RWPE2 (cell line): Measurements from ENCODE around the gene RNASEH2B.

ENCODE experiments used
- ATAC-seq: fragments of 200-7000 bp; cut with Tn5 transposase; 3 replicates; pipeline ENCODE4 v1.9.1; 2021; ENCODE audit warnings: low read depth
- DNase-seq: peaks from one replicate; pipeline ENCODE4 v3.0.0-alpha.2; 2020; ENCODE audit warnings: low spot score
- H3K27ac ChIP-seq: fragments of 450-650 bp; 2 replicates; pipeline ENCODE4 v1.5.1; 2017; ENCODE audit warnings: mild to moderate bottlenecking; ENCODE audit not compliant: poor library complexity, severe bottlenecking
- H3K27me3 ChIP-seq: fragments of 250-450 bp; sonication (Bioruptor Pico); 2 replicates; pipeline ENCODE4 v1.5.1; 2021; ENCODE audit warnings: mild to moderate bottlenecking, moderate library complexity; ENCODE audit not compliant: insufficient read depth, poor library complexity, severe bottlenecking
- H3K36me3 ChIP-seq: fragments of 250-450 bp; sonication (Bioruptor Pico); 2 replicates; pipeline ENCODE4 v1.5.1; 2020; ENCODE audit warnings: low read depth, mild to moderate bottlenecking, moderate library complexity
- H3K4me1 ChIP-seq: fragments of 250-450 bp; sonication (Bioruptor Pico); 2 replicates; pipeline ENCODE4 v1.5.1; 2021; ENCODE audit warnings: mild to moderate bottlenecking, moderate library complexity; ENCODE audit not compliant: insufficient read depth, poor library complexity, severe bottlenecking
- H3K4me3 ChIP-seq: fragments of 250-450 bp; sonication (Bioruptor Pico); 2 replicates; pipeline ENCODE4 v1.5.1; 2021; ENCODE audit warnings: mild to moderate bottlenecking, moderate library complexity; ENCODE audit not compliant: severe bottlenecking
- H3K9me3 ChIP-seq: fragments of 250-450 bp; sonication (Bioruptor Pico); 2 replicates; pipeline ENCODE4 v1.5.1; 2021; ENCODE audit warnings: mild to moderate bottlenecking, moderate library complexity; ENCODE audit not compliant: severe bottlenecking
- TF ChIP-seq, protein P1 (sequence below): fragments of 450-650 bp; IDR thresholded peaks from one replicate; pipeline ENCODE4 v1.5.1; 2017; ENCODE audit warnings: mild to moderate bottlenecking, moderate library complexity; ENCODE audit not compliant: poor library complexity, severe bottlenecking

RNASEH2B gene

DNA sequence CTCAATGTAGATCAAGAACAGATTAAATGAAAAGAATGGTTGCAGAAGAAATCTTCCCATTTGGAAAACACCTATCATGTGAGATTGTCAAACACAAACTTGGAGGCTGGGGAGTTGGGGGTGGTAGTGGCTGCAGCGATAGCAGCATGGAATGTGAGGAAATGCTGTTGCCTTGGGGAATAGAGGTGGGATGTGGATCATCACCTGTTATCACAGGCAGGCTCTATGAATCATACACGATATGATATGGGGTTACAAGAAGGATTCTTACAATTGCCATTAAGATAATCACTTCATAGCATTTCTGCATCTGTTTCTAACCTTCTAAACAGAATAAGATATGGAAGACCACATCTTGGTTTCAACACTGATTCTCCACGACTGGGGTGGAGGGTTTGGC, 88.7 kb downstream of the RNASEH2B start:
- Histone ChIP-seq H3K27me3 (no peaks in the 10 kb centered on the region), H3K36me3 (no peaks in the 10 kb centered on the region), H3K9me3 (no peaks in the 10 kb centered on the region), H3K4me3 (no peak overlapping the region), H3K27ac (no peak overlapping the region), H3K4me1 (peaks cover 9% of the 10 kb centered on the region)
- no peak for DNase-seq
- TF ChIP-seq, protein P1, sequence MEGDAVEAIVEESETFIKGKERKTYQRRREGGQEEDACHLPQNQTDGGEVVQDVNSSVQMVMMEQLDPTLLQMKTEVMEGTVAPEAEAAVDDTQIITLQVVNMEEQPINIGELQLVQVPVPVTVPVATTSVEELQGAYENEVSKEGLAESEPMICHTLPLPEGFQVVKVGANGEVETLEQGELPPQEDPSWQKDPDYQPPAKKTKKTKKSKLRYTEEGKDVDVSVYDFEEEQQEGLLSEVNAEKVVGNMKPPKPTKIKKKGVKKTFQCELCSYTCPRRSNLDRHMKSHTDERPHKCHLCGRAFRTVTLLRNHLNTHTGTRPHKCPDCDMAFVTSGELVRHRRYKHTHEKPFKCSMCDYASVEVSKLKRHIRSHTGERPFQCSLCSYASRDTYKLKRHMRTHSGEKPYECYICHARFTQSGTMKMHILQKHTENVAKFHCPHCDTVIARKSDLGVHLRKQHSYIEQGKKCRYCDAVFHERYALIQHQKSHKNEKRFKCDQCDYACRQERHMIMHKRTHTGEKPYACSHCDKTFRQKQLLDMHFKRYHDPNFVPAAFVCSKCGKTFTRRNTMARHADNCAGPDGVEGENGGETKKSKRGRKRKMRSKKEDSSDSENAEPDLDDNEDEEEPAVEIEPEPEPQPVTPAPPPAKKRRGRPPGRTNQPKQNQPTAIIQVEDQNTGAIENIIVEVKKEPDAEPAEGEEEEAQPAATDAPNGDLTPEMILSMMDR: no peak
- 0 out of 3 replicates have a peak, but pooled peaks have one; percentile 17 for ATAC-seq

DNA sequence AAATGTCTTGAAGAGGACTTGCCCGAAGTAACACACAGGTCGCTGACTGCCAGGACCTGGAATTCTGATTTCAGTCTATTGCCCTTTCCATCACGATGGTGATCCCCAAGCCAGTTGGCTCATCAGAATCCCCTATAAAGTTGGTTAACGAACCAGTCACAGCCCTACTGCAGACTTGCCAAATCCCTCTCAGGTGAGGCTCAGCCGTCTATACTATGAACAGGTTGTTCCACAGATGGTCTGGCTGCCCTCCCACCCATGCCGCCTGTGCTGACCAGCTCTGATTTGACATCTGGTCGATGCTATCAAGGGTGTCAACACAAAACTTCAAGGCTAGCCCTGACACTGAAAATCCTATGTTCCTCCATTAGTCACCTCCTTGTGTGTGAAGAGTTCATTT, 90.0 kb downstream of the RNASEH2B start:
- H3K4me1 ChIP-seq: peaks cover 9% of the 10 kb centered on the region
- H3K4me3 ChIP-seq: no peak overlapping the region
- H3K36me3 ChIP-seq: no peaks in the 10 kb centered on the region
- DNase-seq: no peak
- TF ChIP-seq, protein P1: no peak
- no peak for ATAC-seq
- no peak overlapping the region for H3K27ac ChIP-seq
- H3K9me3 ChIP-seq: no peaks in the 10 kb centered on the region
- no peaks in the 10 kb centered on the region for H3K27me3 ChIP-seq

DNA sequence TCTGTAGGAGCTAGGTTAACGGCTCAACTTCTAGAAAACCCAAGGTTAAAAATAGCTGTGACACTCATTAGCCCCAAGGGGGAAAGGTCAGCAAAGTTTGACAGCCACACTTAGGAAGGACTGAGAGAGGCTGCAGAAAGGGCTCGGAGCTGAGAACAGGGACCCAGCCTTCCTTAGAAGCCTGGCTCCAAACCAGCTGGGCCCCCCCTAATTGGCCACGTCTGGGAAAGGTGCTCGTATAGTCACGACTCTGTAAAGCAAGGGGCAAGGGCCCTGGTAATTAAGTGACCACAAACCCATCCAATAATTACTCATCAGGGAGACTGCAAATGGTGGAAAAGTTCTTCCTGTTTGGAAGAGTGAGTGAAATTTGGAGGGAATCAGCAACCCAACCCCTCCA, 90.5 kb downstream of the RNASEH2B start:
- DNase-seq (no peak), ATAC-seq (no peak)
- Histone ChIP-seq H3K36me3 (no peaks in the 10 kb centered on the region), H3K4me3 (no peak overlapping the region), H3K9me3 (no peaks in the 10 kb centered on the region), H3K27ac (no peak overlapping the region), H3K27me3 (no peaks in the 10 kb centered on the region), H3K4me1 (peaks cover 9% of the 10 kb centered on the region)
- TF ChIP-seq, protein P1: no peak

DNA sequence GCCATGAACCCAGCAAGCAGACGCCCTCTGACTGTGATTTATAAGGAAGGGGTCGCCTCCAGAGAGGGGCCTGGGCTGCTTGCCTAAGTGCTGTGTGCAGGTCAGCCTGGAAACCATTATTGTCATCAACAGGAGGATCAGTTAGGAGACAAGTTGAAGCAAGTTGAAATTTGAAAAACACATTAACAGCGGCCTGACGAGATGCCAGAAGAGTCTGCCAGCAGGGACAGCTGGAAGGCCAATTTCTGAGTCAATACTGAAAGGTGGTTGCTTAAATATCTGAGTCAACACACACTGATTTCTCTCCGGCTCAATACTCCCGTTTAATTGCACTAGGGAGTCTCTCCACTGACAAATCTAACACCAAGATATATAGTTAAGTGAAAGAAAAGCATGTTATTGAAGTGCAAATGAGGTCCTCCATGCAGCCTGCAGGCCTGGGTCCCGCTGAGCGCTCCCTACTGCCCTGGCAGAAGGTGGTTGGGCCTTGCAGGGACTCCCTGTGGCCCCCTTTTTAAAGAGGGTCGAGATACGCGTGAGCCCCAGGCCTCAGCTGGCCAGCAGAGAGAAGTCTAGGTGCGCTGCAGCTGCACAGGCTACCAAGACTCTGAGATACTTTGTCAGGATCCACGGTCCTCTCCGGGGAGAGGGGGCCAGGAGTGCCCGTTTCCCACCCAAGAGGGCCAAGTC, 91.1 kb downstream of the RNASEH2B start:
- DNase-seq: no peak

DNA sequence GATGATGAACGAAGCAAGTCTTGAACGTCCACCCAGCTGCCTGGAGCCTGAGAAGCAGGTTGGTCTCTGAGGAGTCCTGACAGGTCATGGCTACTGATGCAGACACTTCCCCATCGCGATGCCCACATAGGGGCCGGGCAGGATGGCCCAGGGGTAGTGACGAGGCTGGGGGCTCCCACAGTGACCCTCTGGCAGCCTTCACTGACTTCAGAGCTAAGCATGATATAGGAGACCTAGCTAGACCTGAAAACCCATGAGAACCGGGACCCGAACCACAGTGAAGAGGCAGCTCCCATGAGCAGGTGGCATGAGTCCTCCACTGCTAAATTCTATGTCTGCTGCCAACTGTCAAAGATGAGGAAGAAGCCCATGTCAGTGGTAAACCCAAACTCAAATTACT, 91.7 kb downstream of the RNASEH2B start:
- TF ChIP-seq, protein P1: no peak

More for the DNA sequence above, 91.1 kb downstream of the RNASEH2B start:
- TF ChIP-seq, protein P1: no peak
- H3K27ac ChIP-seq: no peak overlapping the region
- no peaks in the 10 kb centered on the region for H3K9me3 ChIP-seq
- H3K4me3 ChIP-seq: no peak overlapping the region
- ATAC-seq: peak; percentile 90
- no peaks in the 10 kb centered on the region for H3K27me3 ChIP-seq
- H3K4me1 ChIP-seq: peaks cover 9% of the 10 kb centered on the region
- no peaks in the 10 kb centered on the region for H3K36me3 ChIP-seq

More for the DNA sequence above, 91.7 kb downstream of the RNASEH2B start:
- H3K27me3 ChIP-seq: no peaks in the 10 kb centered on the region
- ATAC-seq (no peak), DNase-seq (no peak)
- no peaks in the 10 kb centered on the region for H3K36me3 ChIP-seq
- H3K27ac ChIP-seq: no peak overlapping the region
- no peaks in the 10 kb centered on the region for H3K9me3 ChIP-seq
- H3K4me1 ChIP-seq: peaks cover 9% of the 10 kb centered on the region
- no peak overlapping the region for H3K4me3 ChIP-seq
